NCI-H2029 (cell line): ENCODE data around the gene BRPF1.
A peak's percentile ranks its signal among the peaks of the same experiment; 100 is the strongest.
"Not testable (repeated sequence)": the region's sequence is repeated elsewhere in the genome, so short reads cannot be mapped to it uniquely, and the experiment has no call there.

ENCODE experiments used
- DNase-seq: peaks from one replicate; lab custom pipeline; 2025; lab: John Stamatoyannopoulos, UW

The BRPF1 gene

DNA sequence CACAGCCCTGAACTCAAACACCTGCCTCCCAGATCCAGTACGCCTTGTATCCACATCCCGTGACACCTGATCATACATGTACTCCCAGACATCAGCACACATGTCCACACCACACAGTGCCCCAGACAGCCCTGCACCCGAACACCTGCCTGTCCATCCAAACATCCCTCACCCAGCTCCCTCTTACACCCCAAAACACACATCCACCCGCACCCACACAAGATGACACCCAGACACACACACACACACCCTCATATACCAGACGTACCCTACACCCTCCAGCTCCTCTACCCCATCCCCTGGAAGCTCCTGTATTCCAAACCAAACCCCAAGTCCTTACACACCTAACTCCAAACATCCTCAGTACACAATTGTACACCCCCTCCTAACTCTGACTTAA lies 37.5 kb downstream of the BRPF1 start:
- no peak for DNase-seq

DNA sequence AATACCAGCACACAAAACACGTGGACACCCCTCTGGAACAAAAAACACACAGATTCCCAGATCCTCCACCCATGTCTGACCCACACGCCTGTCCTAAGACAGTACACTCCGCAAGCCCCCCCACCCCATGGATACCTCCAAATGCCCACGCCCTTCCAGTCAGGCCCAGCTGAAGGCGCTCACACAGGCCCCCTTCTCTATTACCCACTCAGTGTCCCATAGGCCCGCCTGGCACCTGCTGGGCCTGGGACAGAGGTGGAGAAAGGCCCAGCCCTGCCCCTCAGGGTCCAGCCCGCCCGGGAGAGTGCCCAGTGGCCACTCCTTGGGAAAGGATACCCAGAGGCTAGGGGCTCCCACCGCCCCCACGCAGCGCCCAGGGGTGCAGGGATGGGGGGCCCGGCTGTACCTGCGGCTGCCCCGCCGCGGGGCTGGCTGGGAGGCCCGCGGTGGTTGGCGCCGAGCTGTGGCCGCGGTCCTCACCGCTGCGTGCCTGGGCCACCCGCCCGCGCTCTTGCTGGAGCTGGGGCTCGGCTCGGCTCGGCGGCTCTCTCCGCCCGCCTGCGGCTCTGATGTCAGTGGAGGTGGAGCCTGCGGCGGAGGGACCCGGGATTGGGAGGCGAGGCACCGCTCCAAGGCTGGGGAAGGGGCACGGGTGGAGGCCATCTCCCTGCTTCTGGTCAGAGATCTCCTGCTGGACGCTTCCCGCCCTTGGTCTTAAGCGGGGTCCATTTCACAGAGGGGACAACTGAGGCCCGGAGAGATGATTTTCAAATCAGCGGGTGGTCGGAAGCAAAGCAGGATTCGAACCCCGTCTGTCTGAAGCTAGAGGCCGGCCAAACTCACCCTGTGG lies 38.1 kb downstream of the BRPF1 start, which contains the start of gene CAMK1:
Gene CAMK1, minus strand, starts transcription at position 522 of the 850 bp plus-strand sequence. CDS start 2,198 bp downstream, outside the sequence.
- peak; percentile 68 for DNase-seq

DNA sequence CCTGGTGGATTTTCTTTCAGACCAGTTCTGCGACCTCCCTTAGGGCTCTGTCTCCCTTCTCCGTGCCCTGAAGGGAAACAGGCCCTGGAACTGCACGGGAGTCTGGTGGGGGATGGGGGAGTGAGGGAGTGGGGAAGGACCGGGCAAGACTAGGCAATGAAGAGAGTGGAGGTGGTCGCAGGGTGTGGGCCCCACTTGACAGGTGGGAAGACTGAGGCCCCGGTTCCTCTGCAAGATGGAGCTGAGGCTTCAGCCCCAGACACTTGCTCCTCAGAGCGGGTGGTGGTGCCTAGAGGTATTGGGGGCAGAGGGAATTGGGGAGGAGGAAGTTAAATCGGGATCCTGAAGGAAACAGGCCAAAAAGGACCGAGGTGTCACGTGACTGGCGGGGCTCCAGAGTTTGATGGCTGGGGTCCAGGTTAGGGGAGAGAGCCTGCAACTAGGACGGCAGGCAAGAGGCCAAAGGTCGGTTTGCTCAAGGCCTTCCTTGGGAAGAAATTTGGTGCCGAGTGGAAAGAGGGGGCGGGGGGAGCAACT lies 38.8 kb downstream of the BRPF1 start:
- peak; percentile 52 for DNase-seq

DNA sequence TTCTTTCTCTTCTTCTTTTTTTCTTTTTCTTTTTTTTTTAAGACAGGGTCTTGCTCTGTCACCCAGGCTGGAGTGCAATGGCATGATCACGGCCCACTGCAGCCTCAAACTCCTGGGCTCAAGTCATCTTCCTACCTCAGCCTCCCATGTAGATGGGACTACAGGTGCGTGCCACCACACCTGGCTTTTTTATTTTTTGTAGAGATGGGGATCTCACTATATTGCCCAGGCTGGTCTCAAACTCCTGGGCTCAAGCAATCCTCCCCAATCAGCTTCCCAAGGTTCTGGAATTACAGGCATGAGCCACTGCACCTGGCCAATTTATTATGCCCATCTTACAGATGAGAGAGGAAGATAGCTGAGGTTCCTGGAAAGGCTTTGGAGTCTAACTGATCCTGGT lies 39.5 kb downstream of the BRPF1 start:
- DNase-seq = not testable (repeated sequence)

DNA sequence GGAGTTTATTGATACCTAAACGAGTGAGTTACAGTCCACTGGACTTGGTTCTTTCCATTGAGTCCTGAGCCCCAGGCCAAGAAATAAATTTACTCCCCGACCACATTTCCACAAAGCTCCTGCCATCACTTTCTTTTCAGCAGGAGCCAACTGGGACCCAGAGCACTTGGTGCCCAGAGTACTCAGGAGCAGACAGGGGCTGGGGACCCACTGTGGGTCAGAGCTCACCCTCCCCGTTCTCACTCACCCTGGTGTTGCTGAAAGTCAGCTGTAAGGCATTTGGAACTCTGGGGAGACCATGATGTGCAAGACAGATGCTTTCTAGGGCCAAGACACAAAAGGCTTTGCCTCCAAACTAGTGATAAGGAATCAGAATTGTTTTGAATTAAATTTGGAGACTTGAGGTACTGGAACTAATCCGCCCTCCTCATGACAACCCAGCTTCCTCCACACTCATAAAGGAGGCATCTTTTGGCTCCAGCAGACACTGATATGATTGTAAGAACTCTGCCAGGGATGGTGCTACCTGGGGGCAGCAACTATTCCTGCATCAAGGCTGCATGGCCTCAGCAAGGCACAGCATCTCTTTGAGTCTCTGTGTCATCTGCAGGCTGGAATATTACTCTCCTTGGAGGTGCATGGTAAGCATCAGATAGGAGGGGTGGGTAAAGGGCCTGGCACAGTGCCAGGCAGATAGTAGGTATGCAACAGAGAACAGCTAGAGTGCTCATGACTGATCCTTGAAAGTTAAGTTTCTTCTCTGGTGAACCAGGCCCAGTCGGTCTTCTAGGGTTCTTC lies 45.6 kb downstream of the BRPF1 start:
- DNase-seq = no peak

DNA sequence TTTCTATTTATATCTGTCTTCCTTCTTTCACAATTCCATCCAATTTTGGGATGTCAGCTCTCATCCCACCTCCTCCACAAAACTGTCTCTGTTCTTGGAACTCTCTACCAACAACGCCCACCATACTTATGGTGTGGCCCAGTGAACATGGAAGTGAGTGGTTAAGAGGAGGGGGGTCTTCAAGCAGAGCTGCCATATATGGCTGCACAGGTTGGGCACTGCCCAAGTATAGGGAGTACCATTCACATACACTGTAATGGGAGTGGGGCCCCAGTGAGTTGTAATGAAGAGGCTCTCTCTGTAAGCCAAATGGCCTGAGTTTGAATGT lies 46.1 kb downstream of the BRPF1 start:
- no peak for DNase-seq

DNA sequence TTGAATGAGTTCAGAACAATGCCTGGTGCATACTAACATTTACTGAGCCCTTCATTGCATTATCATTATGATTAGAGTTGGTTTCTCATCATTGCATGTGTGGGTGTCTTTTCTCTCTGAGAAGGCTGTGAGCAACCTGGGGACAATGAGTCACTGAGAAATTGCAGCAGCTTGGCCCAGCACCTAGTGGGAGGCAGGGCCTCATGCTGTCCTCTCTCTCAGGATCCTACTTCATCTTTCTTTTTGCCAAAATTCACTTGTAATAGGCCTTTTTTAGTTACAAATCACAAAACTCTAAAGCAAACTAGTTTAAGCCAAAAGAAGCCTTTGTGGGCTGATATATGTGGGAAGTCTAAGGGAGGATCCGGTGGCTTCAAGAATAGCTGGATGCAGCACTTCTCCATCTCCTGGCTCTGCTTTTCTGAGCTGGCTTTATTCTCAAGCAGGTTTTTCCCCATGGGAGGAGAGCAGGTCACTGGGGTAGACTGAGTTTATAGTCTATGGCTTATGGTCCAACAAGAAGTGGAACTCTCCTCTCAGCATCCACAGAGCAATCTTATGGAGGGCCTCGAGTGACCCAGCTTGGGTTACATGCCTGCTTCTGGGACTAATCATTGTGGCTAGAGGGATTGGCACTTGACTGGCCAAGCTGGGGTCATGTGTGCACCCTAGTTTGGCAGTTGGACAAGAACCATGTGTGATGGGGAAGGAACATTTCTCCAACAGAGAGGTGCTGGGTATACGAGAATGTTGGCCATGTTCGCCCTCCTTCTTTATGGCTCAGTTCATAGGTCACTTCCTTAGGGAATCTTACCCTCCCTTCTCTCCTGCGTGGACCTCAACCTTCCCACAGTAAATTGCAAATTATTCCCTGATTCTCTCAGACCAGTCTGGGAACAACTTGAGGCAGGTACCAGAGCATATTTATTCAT lies 46.9 kb downstream of the BRPF1 start:
- no peak for DNase-seq

DNA sequence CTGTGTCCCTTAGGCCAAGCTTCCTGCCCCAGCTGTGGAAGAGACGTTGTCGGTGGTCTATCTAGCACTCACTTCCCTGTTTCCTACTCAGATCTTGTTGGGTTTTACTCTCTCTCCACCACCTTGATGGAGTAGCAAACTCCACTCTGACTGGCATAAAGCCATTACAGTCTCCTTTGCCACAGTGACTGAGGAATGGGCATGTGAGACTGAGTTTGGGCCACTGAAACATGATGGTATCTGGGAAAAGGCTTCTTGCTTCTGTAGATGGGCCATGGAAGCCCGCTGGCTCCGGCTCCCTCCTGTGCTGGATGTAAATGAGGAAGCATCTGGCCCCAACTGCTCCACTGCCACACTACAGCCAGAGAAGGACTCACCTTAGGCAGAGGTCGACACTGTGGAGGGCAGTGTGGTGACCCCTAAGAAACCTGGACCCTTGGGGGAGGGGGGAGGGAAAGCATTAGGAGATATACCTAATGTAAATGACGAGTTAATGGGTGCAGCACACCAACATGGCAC lies 47.6 kb downstream of the BRPF1 start:
- DNase-seq = no peak

DNA sequence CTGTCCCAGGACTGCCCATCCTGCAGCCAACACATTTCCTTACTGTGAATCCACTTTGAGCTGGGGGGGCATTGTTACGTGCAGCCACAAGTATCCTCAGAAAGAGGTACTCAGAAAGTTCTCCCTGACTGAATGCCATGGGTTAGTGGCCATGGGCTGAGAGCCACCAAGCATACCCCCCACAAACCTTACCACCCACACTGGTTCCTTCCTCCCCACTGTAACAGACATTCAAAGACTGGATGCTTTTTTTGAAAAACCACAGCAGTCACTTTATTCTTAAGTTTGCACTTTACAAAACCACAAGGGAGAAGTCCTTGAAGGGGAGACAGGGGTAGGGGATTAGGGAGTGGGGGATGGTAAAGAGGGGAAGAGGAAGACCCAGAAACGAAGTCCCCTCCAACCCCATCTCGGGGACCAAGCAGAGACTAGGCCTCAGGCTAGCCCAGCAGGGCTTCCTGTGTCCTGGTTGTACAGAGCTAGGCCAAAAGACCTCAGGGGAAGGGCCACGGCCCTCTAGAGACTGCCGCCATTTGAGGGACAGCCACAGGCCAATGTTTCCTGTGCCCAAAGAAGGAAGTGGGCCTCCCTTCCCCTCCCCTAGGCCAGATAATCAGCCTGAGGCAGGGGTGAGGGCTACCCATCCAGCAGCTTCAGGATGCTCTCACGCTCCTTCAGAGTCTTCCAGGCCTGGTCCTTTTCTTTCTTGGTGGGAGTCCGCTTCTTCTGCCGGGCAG lies 48.4 kb downstream of the BRPF1 start:
- no peak for DNase-seq

DNA sequence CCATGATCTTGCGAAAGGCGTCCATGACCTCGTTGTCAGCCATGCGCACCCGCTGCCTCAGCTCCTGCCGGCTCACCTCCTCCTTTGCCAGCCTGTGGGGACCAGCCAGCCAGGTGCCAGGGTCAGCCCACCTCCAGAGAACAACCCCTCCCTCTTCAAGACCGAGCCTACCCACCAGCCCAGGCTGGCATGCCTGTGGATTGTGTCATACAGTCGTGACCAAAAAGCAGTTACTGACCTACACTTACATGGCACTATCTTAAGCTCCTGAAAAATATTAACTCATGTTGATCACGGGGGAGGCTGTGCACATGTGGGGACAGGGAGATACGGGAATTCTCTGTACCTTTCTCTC lies 48.9 kb downstream of the BRPF1 start:
- DNase-seq = no peak

DNA sequence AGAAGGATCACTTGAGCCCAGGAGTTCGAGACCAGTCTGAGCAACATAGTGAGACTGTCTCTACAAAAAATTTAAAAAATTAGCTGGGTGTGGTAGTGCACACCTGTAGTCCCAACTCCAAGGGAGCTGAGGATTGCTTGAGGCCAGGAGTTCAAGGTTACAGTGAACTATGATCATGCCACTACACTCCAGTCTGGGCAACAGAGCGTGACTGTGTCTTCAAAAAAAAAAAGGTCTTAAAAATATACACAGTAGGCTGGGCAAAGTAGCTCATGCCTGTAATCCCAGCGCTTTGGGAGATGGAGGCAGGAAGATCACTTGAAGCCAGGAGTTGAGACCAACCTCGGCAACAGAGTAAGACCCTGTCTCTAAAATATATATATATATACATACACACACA lies 49.4 kb downstream of the BRPF1 start:
- no peak for DNase-seq

DNA sequence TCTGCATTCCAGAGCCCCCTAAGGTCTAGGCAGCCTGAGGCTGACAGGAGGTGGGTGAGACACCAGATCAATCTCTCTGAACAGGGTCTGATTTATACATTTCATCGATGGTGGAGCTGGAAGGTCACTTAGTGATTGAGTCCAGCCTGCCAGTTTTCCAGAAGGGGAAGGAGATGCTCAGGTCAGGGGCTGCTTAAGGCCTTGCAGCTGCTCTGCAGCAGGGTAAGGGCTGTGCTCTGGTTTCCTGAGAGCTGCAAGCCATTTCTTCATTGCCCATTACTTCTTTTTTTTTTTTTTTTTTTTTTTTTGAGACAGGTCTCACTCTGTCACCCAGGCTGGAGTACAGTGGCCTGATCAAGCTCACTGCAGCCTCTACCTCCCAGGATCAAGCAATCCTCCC lies 50.0 kb downstream of the BRPF1 start:
- DNase-seq = no peak

DNA sequence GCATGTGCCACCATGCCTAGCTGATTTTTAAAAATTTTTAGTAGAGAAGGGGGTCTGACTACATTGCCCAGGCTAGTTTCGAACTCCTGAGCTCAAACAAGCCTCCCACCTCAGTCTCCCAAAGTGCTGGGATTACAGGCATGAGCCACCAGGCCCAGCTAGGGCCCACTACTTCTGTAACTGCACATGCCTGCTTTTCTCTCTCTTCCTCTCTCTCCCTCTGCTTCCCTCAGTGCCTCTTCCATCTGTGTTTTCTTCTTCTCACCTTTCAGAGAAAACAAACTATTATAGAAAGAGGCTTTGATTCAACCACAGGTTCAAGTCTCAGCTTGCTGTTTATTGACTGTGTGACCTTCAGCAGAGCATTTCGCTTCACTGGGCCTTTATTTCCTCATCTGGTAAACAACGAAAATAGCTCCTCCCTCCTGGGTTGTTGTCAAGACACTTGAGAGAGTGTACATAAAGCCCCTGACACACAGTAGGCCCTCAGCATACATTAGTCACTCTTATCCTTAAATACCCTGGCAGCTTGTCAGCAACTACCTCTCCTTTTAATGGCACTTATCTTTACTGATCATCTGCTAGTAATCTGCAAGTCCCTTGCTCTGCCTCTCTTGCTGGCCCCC lies 50.6 kb downstream of the BRPF1 start:
- DNase-seq = peak; percentile 82

DNA sequence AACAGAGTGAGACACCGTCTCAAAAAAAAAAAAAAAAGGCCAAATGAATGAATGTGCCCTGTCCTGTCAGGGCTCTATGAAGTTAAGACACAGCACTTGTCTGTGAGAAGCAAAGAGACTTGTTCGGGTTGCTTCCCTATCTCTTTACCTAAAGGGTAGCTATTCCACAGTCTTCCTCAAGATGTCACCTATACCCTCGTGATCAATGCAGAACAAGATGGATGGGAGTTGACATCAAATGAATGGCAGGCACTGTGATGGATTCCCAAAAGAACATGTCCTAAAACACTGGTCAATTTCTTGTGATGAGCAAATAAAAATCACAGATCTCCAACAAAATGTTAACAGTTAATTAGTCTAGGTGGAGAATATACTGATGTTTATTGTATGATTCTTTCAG lies 51.2 kb downstream of the BRPF1 start:
- no peak for DNase-seq

DNA sequence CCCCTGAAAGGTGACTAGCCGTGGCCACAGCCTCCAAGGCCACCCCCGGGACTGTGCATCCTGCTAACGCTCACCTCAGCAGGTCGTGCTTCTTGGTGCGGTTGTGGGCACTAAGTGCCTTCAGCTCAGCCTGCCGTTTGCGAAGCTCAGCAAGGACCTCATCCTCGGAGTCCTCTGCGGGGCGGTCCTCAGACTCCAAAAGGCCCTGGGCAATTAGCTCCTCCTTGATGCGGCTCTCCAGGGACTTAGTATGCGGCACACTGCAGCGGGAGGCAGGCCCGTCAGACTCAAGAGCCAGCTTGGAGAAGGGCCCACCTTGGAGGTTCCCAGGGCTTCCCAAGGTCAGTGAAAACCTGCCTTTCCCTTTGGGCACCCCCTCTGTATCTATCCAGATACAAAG lies 52.4 kb downstream of the BRPF1 start:
- no peak for DNase-seq

DNA sequence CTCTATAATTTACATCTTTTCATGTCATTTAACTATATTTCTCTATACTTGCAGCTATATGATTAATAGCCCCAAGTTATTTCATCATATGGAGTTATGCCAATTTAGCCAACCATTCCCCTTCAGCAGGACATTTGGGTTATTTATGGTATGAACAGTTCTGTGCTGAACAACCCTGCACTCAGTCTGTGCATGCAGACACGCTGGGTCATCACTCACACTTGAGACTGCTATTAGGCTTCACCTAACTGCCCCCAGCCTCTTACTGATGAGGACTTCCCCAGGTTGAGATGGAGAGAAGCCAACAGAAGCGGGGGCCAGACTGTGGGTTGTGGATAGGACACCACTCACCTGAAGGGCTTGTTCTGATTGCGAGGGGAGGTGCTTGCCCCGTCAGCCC lies 53.4 kb downstream of the BRPF1 start:
- no peak for DNase-seq

DNA sequence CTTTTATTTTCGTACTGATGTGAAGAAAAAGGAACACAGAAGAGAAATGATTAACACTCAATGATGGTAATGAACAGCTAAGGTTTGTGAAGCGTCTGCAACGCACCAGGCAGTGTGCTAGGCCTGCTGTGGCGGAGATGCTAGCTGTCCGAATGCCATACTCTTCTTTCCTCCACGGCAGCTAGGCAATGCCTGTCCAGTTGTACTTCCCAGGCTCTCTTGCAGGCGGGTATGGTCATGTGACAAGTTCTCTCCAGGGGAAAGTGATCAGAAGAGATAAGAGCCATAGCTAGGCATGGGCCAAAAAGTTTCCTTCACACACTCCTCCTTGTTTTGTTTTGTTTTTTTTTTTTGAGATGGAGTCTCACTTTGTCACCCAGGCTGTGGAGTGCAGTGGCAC lies 54.1 kb downstream of the BRPF1 start:
- DNase-seq = no peak

DNA sequence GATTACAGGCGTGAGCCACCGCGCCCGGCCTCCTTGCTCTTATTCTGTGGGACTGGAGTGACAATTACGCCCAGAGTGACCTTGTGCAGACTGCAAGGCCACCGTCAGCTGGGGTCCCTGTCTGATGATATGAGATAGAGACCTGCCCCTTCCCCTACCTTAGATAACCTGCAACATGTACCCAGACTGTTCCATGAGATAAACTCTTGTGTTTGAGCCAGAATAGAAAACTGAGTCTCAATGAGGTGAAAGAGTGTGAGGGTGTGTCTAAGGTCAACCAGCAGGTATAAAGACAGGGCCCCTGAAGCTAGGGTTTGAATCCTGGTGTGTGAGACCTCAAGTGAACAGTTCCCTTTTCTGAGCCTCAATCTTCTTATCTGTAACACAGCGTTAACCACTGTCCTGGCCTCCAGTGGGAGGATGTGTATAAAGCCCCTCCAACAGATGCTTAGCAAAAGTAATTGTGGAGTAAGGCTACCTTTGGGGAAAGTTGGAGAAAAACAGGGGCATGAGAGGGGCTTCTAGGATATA lies 54.7 kb downstream of the BRPF1 start:
- no peak for DNase-seq

DNA sequence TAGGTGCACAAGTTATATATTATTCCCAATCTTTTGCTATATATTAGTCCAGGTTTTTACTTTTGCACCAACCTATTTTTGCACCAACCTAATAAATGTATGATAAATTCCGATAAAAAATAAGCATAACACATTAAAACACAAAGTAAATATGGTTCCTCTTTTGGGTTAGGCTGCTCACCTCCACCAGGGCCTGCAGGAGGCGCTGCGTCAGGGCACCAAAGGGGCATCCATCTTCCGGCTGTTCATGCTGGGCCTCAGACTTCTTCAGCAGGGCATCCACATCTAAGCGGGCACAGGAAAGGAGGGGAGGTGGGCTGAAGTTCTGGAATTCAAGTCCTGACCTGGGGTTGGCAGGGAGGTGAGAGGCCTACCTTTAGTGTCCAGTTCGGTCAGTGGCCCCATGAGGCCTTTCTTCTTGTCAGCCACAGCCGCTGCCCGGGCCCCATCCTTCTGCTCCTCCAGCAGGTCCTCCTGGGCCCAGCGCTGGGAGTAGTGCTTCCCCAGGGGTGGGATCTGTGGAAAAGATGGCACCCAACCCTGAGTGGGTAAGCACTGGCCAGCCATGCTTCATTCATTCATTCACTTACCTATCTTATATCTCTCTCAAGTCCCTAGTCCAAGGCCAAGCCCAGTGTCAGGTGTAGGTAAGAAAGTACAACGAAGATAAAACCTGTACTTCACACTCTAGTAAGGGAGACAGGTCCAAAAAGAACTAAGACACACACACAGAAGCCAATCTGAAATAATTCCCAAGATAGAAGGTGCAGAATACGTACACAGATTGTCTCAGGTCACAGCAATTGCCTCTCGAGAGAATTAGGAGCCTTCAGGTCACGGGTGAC lies 55.5 kb downstream of the BRPF1 start:
- no peak for DNase-seq
